Endothelial cell of umbilical vein (primary cell): ENCODE data around the gene PSMD13. TPM values are rescaled to one million over a fixed set of nuclear protein-coding genes. Genes with fewer than 3 reads are reported as not detected.

ENCODE experiments used
- BruUV-seq: library from RNA; stranded (reverse); fragments of 400-500 nt; replicated peaks from 2 replicates; lab custom pipeline; 2021; lab: Mats Ljungman, UMichigan
- CTCF ChIA-PET: fragments of 300-600, 350-600 bp; sonication (Branson Sonifier 250); formaldehyde crosslinking; loops from one replicate; lab custom pipeline; 2021; ENCODE audit warnings: antibody characterized with exemption, inconsistent platforms; lab: Charles Lee
- POLR2A ChIA-PET: fragments of 300-600, 350-600 bp; sonication (Branson Sonifier 250); formaldehyde crosslinking; loops from one replicate; lab custom pipeline; 2021; ENCODE audit warnings: antibody characterized with exemption, inconsistent platforms; lab: Charles Lee
- DNase-seq: peaks from one replicate; pipeline ENCODE4 v3.0.0-alpha.2; 2011; ENCODE audit warnings: low read depth, low spot score
- FAIRE-seq: peaks from 2 replicates; lab custom pipeline; 2011; peaks lifted over from hg19 to GRCh38; lab: Jason Lieb, UNC
- H2AFZ ChIP-seq: 2 replicates; pipeline ENCODE4 v1.6.0; 2012; ENCODE audit warnings: low read depth, low read length, control low read depth, inconsistent platforms
- H3K27ac ChIP-seq: 2 replicates; pipeline ENCODE4 v1.5.1; 2011; ENCODE audit warnings: low read depth, mild to moderate bottlenecking, control low read depth, low read length, moderate library complexity; ENCODE audit not compliant: insufficient read depth
- H3K27me3 ChIP-seq, 2 experiments: 2 replicates each; pipeline versions ENCODE4 v1.6.0 to v1.6.1; 2011; ENCODE audit warnings: low read length in 2 of 2, mixed read lengths in 1 of 2; ENCODE audit not compliant: control insufficient read depth in 2 of 2, insufficient read depth in 2 of 2
- H3K36me3 ChIP-seq, 2 experiments: 2 replicates in 1 of 2; 3 replicates in 1 of 2; pipeline ENCODE4 v1.5.1; 2011; ENCODE audit warnings: low read length in 2 of 2, mild to moderate bottlenecking in 1 of 2, moderate library complexity in 1 of 2; ENCODE audit not compliant: control insufficient read depth in 2 of 2, insufficient read depth in 2 of 2; ENCODE audit errors: extremely low read depth in 1 of 2
- H3K4me1 ChIP-seq: 3 replicates; pipeline ENCODE4 v1.5.1; 2011; ENCODE audit warnings: mild to moderate bottlenecking, low read length; ENCODE audit not compliant: control insufficient read depth, insufficient read depth; ENCODE audit errors: extremely low read depth
- H3K4me2 ChIP-seq: 2 replicates; pipeline ENCODE4 v1.6.1; 2011; ENCODE audit warnings: low read length, control low read depth, mixed read lengths; ENCODE audit not compliant: insufficient read depth
- H3K4me3 ChIP-seq, 3 experiments: fragments of 200-600 bp in 1 of 3; sonication (generic), shearing (Covaris generic) in 1 of 3; replicated peaks in 1 of 3; 2 replicates each; pipeline ENCODE4 v1.5.1; 2011 to 2016; ENCODE audit warnings: control low read depth in 3 of 3, low read length in 3 of 3, mild to moderate bottlenecking in 2 of 3, inconsistent platforms in 1 of 3, low read depth in 1 of 3, moderate library complexity in 1 of 3; ENCODE audit not compliant: insufficient read depth in 1 of 3
- H3K79me2 ChIP-seq: 2 replicates; pipeline ENCODE4 v1.6.0; 2012; ENCODE audit warnings: low read length, inconsistent platforms; ENCODE audit not compliant: control insufficient read depth, insufficient read depth
- H3K9ac ChIP-seq: replicated peaks from 2 replicates; pipeline ENCODE3; 2011; ENCODE audit warnings: low read length, control low read depth; ENCODE audit not compliant: insufficient read depth; ENCODE audit errors: extremely low read depth
- H3K9me1 ChIP-seq: replicated peaks from 3 replicates; pipeline ENCODE4 v1.6.0; 2011; ENCODE audit warnings: mild to moderate bottlenecking, low read length; ENCODE audit not compliant: control insufficient read depth, insufficient read depth; ENCODE audit errors: extremely low read depth
- H3K9me3 ChIP-seq: replicated peaks from 2 replicates; pipeline ENCODE4 v1.5.1; 2012; ENCODE audit warnings: low read length, inconsistent platforms; ENCODE audit not compliant: control insufficient read depth, insufficient read depth
- H4K20me1 ChIP-seq: replicated peaks from 2 replicates; pipeline ENCODE3; 2011; ENCODE audit warnings: mild to moderate bottlenecking, low read length; ENCODE audit not compliant: control insufficient read depth, insufficient read depth; ENCODE audit errors: extremely low read depth
- CTCF ChIP-seq, 2 donors: IDR thresholded peaks; 1 replicate in 1 of 2; 2 replicates in 1 of 2; pipeline ENCODE4 v1.5.1; 2011; ENCODE audit warnings: low read length in 2 of 2, mild to moderate bottlenecking in 2 of 2, moderate library complexity in 2 of 2, control low read depth in 1 of 2, inconsistent platforms in 1 of 2, low read depth in 1 of 2; ENCODE audit not compliant: insufficient read depth in 1 of 2; ENCODE audit errors: extremely low read depth in 1 of 2
- EZH2 ChIP-seq: IDR thresholded peaks from 2 replicates; pipeline ENCODE4 v1.6.1; 2012; ENCODE audit warnings: borderline replicate concordance, low read depth, mild to moderate bottlenecking, moderate library complexity, low read length, inconsistent platforms; ENCODE audit not compliant: severe bottlenecking
- FOS ChIP-seq: IDR thresholded peaks from 2 replicates; pipeline ENCODE4 v1.6.1; 2011; ENCODE audit warnings: mild to moderate bottlenecking, low read length, moderate library complexity, borderline replicate concordance; ENCODE audit not compliant: insufficient read depth
- GATA2 ChIP-seq: IDR thresholded peaks from 2 replicates; pipeline ENCODE4 v1.7.0; 2011; ENCODE audit warnings: low read depth, mild to moderate bottlenecking, moderate library complexity, mixed read lengths, low read length; ENCODE audit not compliant: insufficient read length, insufficient read depth
- JUN ChIP-seq: IDR thresholded peaks from 2 replicates; pipeline ENCODE4 v1.6.1; 2011; ENCODE audit warnings: borderline replicate concordance, low read depth; ENCODE audit not compliant: insufficient read length, insufficient read depth
- MAX ChIP-seq: IDR thresholded peaks from 2 replicates; pipeline ENCODE4 v1.6.1; 2011; ENCODE audit not compliant: insufficient read depth, insufficient read length
- MYC ChIP-seq: IDR thresholded peaks from one replicate; pipeline ENCODE4 v1.6.1; 2011; ENCODE audit warnings: mild to moderate bottlenecking, low read depth, low read length
- POLR2A ChIP-seq: IDR thresholded peaks from 2 replicates; pipeline ENCODE4 v1.6.1; 2012; ENCODE audit warnings: low read depth, mild to moderate bottlenecking, control low read depth, low read length
- POLR2AphosphoS5 ChIP-seq: IDR thresholded peaks from 2 replicates; pipeline ENCODE4 v1.6.1; 2012; ENCODE audit warnings: low read depth, mild to moderate bottlenecking, control low read depth, low read length, moderate library complexity; ENCODE audit not compliant: insufficient read depth
- dilution Hi-C: fragments of 300-500 bp; cut with MboI; formaldehyde crosslinking; loops from one replicate; pipeline ENCODE4 v1.15.0; 2019; ENCODE audit warnings: low sequenced_read_pairs; ENCODE audit not compliant: extremely low pct_ligation_motif_present
- intact Hi-C: fragments of 100-400 bp; cut with micrococcal nuclease; formaldehyde crosslinking; loops from one replicate; pipeline ENCODE4 v1.10.0; 2022
- polyA plus RNA-seq, 4 experiments: library from polyadenylated mRNA; depleted of rRNA in 3 of 4; stranded (reverse) in 3 of 4; unstranded in 1 of 4; fragments of >200 nt; gene quantifications; 2 replicates each; pipeline versions ENCODE4 v1.2.1 to v1.2.3, GENCODE V29; 2011 to 2012; ENCODE audit warnings: missing spikeins in 1 of 4
- total RNA-seq: library from RNA; stranded (reverse); gene quantifications from 2 replicates; pipeline ENCODE4 v1.2.3, GENCODE V29; 2021

Gene PSMD13
- total and polyA plus RNA-seq, 2 donors (not counting 3 experiments of a cell fraction or from before 2014, with no cell fraction given), result 168 to 214 TPM

GRCh38 chr11:299081-299891 is 62.5 kb downstream of the PSMD13 start, which contains the start of gene IFITM5:
IFITM5 (minus strand) TSS chr11:299526; CDS start chr11:299490, 36 bp downstream.
- Histone ChIP-seq H3K36me3 (no peaks in the 10 kb centered on the region), H3K4me1 (no peaks in the 10 kb centered on the region), H3K9me3 (no peaks in the 10 kb centered on the region), H3K9ac (no peak within 1 kb of the TSS), H3K27me3 (peaks cover 3 to 8% of the 10 kb centered on the region in 2 experiments), H4K20me1 (no peaks in the 10 kb centered on the region), H3K9me1 (no peaks in the 10 kb centered on the region), H3K79me2 (no peaks in the 10 kb centered on the region), H3K27ac (no peak within 1 kb of the TSS), H2AFZ (no peak within 1 kb of the TSS), H3K4me2 (no peak within 1 kb of the TSS), H3K4me3 (no peak within 1 kb of the TSS)
- dilution Hi-C loops (no loop called here), intact Hi-C loops (no loop called here)
- BruUV-seq, result no TSS peak
- POLR2A ChIA-PET, result no interaction called here
- TF ChIP-seq MAX (no peak), FOS (no peak), POLR2A (no peak), POLR2AphosphoS5 (no peak), EZH2 (no peak), MYC (no peak), GATA2 (no peak), CTCF (IDR thresholded peaks at IDR 0.05; ENCODE audit: extremely low read depth in 1 of 2, insufficient read depth in 1 of 2, low read depth in 1 of 2, low read length in 2 of 2) (no peak), JUN (no peak)
- DNase-seq, result no peak
- CTCF ChIA-PET, result no interaction called here
- no peak for FAIRE-seq
